ENCODE data around the gene MGAT5.

Gene MGAT5

GRCh38 chr2:134228493-134228903 is 25.4 kb upstream of the MGAT5 start:
- TF ChIP-seq REST (IDR thresholded peaks at IDR 0.05; ENCODE audit: low read depth) (no peak), TEAD4 (IDR thresholded peaks at IDR 0.05) (no peak), RAD21 (IDR thresholded peaks at IDR 0.05; ENCODE audit: low read depth) (peak; percentile 46; the same call in 1 of the 2 replicates)

GRCh38 chr2:134229540-134229939 is 24.3 kb upstream of the MGAT5 start:
- TF ChIP-seq EGR1 (IDR thresholded peaks at IDR 0.05) (no peak), RAD21 (IDR thresholded peaks at IDR 0.05; ENCODE audit: low read depth) (no peak), TCF12 (IDR thresholded peaks at IDR 0.05; ENCODE audit: low read depth) (no peak)

GRCh38 chr2:134230885-134231284 is 23.0 kb upstream of the MGAT5 start:
- TF ChIP-seq NFIC (IDR thresholded peaks at IDR 0.05) (no peak), YY1 (IDR thresholded peaks at IDR 0.05; ENCODE audit: low read depth) (no peak), EP300 (IDR thresholded peaks at IDR 0.05; ENCODE audit: borderline replicate concordance) (no peak), REST (IDR thresholded peaks at IDR 0.05; ENCODE audit: low read depth) (no peak), TEAD4 (IDR thresholded peaks at IDR 0.05) (no peak)

- no peak for TF ChIP-seq ZBTB7A (IDR thresholded peaks at IDR 0.05; ENCODE audit: low read depth)
Observed at GRCh38 chr2:134231301-134231964, 22.4 kb upstream of the MGAT5 start.

- TF ChIP-seq TCF12 (IDR thresholded peaks at IDR 0.05; ENCODE audit: low read depth) (no peak), TEAD4 (IDR thresholded peaks at IDR 0.05) (no peak), CEBPB (IDR thresholded peaks at IDR 0.05) (no peak), MAX (IDR thresholded peaks at IDR 0.05) (no peak), EP300 (IDR thresholded peaks at IDR 0.05; ENCODE audit: borderline replicate concordance) (no peak), ZBTB7A (IDR thresholded peaks at IDR 0.05; ENCODE audit: low read depth) (no peak), EGR1 (IDR thresholded peaks at IDR 0.05) (no peak), NFIC (IDR thresholded peaks at IDR 0.05) (no peak), USF1 (IDR thresholded peaks at IDR 0.05) (no peak), REST (IDR thresholded peaks at IDR 0.05; ENCODE audit: low read depth) (no peak), FOXM1 (IDR thresholded peaks at IDR 0.05; ENCODE audit: borderline replicate concordance, low read depth) (no peak), TAF1 (IDR thresholded peaks at IDR 0.05; ENCODE audit: low read depth) (no peak), CREB1 (IDR thresholded peaks at IDR 0.05; ENCODE audit: low read depth) (no peak), RAD21 (IDR thresholded peaks at IDR 0.05; ENCODE audit: low read depth) (no peak), YY1 (IDR thresholded peaks at IDR 0.05; ENCODE audit: low read depth) (no peak)
Observed at GRCh38 chr2:134231965-134232340, 21.9 kb upstream of the MGAT5 start.

- no peak for TF ChIP-seq TAF1 (IDR thresholded peaks at IDR 0.05; ENCODE audit: low read depth)
- TF ChIP-seq USF1 (IDR thresholded peaks at IDR 0.05) = no peak
- no peak for TF ChIP-seq FOXM1 (IDR thresholded peaks at IDR 0.05; ENCODE audit: borderline replicate concordance, low read depth)
- TF ChIP-seq EP300 (IDR thresholded peaks at IDR 0.05; ENCODE audit: borderline replicate concordance) = no peak
- no peak for TF ChIP-seq TCF12 (IDR thresholded peaks at IDR 0.05; ENCODE audit: low read depth)
- TF ChIP-seq EGR1 (IDR thresholded peaks at IDR 0.05) = no peak
- no peak for TF ChIP-seq CREB1 (IDR thresholded peaks at IDR 0.05; ENCODE audit: low read depth)
- TF ChIP-seq NFIC (IDR thresholded peaks at IDR 0.05) = no peak
- no peak for TF ChIP-seq CEBPB (IDR thresholded peaks at IDR 0.05)
- TF ChIP-seq MAX (IDR thresholded peaks at IDR 0.05) = no peak
- TF ChIP-seq YY1 (IDR thresholded peaks at IDR 0.05; ENCODE audit: low read depth) = no peak
- no peak for TF ChIP-seq ZBTB7A (IDR thresholded peaks at IDR 0.05; ENCODE audit: low read depth)
- no peak for TF ChIP-seq REST (IDR thresholded peaks at IDR 0.05; ENCODE audit: low read depth)
- TF ChIP-seq TEAD4 (IDR thresholded peaks at IDR 0.05) = no peak
- TF ChIP-seq RAD21 (IDR thresholded peaks at IDR 0.05; ENCODE audit: low read depth) = no peak
Observed at GRCh38 chr2:134232461-134232860, 21.4 kb upstream of the MGAT5 start.
